Measurements from ENCODE around the gene SLC6A6.
A peak's percentile ranks its signal among the peaks of the same experiment; 100 is the strongest.

Gene SLC6A6

DNA sequence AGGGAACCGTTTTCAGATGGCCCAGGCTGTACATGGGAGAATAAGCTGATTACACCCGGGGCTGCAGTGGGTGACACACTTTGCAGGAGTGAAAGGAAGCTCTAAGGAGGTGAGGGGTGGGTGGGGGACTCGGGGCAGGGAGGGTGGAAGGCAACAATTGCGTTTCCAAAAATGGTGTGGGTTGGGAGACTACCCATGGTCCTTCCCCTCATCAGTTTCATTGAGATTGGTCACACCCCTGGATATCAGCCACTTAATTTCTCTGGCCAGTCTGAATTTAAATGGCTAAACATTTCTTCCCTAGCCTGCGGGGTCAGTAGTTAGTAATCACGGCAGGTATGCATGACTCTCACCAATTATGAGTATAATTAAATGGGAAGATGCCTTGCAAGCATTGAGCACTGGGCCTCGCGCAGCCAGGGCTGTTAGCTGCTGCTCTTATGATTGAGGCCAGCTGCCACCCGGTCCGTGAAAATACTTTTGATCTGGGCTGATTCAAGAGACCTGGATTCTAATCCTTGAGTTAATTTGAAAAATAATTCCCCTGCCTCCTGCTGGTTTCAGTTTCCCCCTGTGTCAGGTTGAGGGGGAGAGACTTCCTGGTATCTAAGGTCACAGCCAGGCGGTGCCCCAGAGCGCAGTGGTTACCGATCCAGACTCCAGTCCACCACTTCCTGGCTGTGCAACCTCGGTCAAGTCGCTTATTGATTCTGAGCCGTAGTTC, 23.3 kb downstream of the SLC6A6 start:
- H3K9me3 ChIP-seq (ENCODE audit: control insufficient read depth in 5 of 5, low read length in 5 of 5): no peaks in the 10 kb centered on the region
- no peaks in the 10 kb centered on the region for H3K27me3 ChIP-seq (ENCODE audit: control insufficient read depth in 5 of 5, insufficient read depth in 4 of 5, low read length in 5 of 5)
- peaks cover 3 to 45% (median 35%) of the 10 kb centered on the region in 5 donors for H3K4me1 ChIP-seq (ENCODE audit: control insufficient read depth in 5 of 5, insufficient read depth in 5 of 5, low read length in 5 of 5)
- H3K4me3 ChIP-seq (ENCODE audit: low read depth in 1 of 5, low read length in 5 of 5): no peak overlapping the region
- peaks cover 0 to 8% (median 0%) of the 10 kb centered on the region in 5 donors for H3K36me3 ChIP-seq (ENCODE audit: control insufficient read depth in 5 of 5, insufficient read depth in 5 of 5, low read length in 5 of 5)
- H3K27ac ChIP-seq (ENCODE audit: low read depth, low read length): no peak overlapping the region
- no peak overlapping the region for H3K9ac ChIP-seq (ENCODE audit: low read length in 5 of 5)

DNA sequence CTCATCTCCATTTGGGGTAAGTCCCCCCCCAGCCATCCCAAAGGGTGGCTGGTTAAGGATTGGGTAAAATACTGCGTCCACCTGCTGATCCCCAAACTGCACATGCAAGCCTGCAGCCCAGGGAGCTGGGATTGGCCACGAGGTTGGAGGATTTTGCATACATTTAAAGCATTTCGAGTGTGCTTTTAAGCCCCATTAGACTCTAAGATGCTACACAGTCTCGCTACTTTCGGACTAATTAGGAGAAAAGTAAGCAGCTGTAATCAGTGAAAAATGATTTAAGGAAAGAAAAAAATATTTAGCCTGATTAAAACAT, 23.9 kb downstream of the SLC6A6 start:
- no peaks in the 10 kb centered on the region for H3K9me3 ChIP-seq (ENCODE audit: control insufficient read depth in 5 of 5, low read length in 5 of 5)
- no peaks in the 10 kb centered on the region for H3K27me3 ChIP-seq (ENCODE audit: control insufficient read depth in 5 of 5, insufficient read depth in 4 of 5, low read length in 5 of 5)
- peaks cover 3 to 50% (median 39%) of the 10 kb centered on the region in 5 donors for H3K4me1 ChIP-seq (ENCODE audit: control insufficient read depth in 5 of 5, insufficient read depth in 5 of 5, low read length in 5 of 5)
- no peak overlapping the region for H3K27ac ChIP-seq (ENCODE audit: low read depth, low read length)
- H3K9ac ChIP-seq (ENCODE audit: low read length in 5 of 5): no peak overlapping the region
- H3K36me3 ChIP-seq (ENCODE audit: control insufficient read depth in 5 of 5, insufficient read depth in 5 of 5, low read length in 5 of 5): peaks cover 0 to 8% (median 0%) of the 10 kb centered on the region in 5 donors
- H3K4me3 ChIP-seq (ENCODE audit: low read depth in 1 of 5, low read length in 5 of 5): no peak overlapping the region

DNA sequence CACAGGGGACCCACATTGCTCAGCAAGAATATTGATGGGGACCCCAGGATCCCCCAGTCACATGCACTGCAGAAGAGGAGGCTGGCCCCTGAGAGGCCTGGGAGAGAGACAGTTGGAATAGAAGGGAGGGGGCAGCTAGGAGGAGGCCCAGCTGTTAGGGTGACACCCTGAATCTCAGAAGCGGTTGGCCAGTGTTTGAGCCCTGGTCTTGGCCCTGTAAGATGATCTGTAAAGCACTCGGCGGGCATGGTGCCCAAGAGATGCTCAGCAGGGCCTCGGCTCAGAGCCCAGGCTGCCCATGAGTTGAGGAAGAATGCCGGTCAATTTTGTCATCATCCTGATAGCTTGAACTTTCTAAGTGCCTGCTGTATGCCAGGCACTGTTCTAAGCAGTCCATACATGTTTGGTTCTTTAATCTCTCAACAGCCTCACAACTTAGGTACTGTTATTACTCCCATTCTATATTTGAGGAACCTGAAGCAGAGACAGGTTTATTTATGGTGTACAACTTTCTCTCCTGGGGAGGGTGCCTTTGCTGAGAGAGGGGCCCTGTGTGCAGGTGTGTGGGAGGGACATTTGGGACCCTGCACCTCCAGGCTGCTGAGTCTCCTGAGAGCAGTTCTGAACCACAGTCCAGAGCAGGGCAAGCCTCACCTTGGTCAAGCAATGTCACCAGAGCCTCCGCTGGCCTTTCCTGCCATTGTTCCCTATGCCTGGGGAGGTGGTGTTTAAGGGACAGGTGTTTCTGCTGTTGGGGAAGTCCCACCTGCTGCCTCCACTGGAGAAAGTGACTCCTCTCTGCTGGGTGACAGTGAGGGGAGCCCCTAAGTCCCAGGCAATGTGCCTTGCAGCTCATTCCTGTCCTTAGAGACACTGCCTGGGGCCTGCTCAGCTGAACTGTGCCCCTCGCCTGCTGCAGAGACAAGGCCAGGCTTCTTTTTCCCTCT, 26.0 kb downstream of the SLC6A6 start:
- Histone ChIP-seq H3K27ac (ENCODE audit: low read depth, low read length) (peak overlapping the region; percentile 30), H3K4me1 (ENCODE audit: control insufficient read depth in 5 of 5, insufficient read depth in 5 of 5, low read length in 5 of 5) (peaks cover 7 to 69% (median 59%) of the 10 kb centered on the region in 5 donors), H3K36me3 (ENCODE audit: control insufficient read depth in 5 of 5, insufficient read depth in 5 of 5, low read length in 5 of 5) (peaks cover 0 to under 1% (median 0%) of the 10 kb centered on the region in 5 donors), H3K27me3 (ENCODE audit: control insufficient read depth in 5 of 5, insufficient read depth in 4 of 5, low read length in 5 of 5) (no peaks in the 10 kb centered on the region), H3K9me3 (ENCODE audit: control insufficient read depth in 5 of 5, low read length in 5 of 5) (no peaks in the 10 kb centered on the region), H3K9ac (ENCODE audit: low read length in 5 of 5) (no peak overlapping the region), H3K4me3 (ENCODE audit: low read depth in 1 of 5, low read length in 5 of 5) (no peak overlapping the region)

DNA sequence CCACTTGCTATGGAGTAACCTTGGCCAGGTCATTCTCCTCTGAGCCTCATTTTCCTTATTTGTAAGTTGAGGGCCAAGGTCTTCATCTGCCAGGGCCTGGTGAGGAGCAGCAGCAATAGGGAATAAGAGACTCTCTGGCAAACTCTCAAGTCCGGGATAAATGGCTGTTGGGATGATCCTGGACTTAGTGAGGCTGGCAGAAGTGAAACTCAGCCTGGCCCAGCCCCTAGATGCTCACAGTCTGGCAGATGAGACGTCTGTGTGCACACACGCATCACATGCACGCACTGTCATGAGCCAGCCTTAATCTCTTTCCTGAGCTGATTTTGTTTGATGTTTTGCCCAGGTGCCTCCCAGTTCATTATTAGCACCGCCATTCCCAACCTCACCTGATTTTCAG, 26.8 kb downstream of the SLC6A6 start:
- Histone ChIP-seq H3K9ac (ENCODE audit: low read length in 5 of 5) (no peak overlapping the region), H3K27me3 (ENCODE audit: control insufficient read depth in 5 of 5, insufficient read depth in 4 of 5, low read length in 5 of 5) (no peaks in the 10 kb centered on the region), H3K4me3 (ENCODE audit: low read depth in 1 of 5, low read length in 5 of 5) (no peak overlapping the region), H3K27ac (ENCODE audit: low read depth, low read length) (no peak overlapping the region), H3K36me3 (ENCODE audit: control insufficient read depth in 5 of 5, insufficient read depth in 5 of 5, low read length in 5 of 5) (no peaks in the 10 kb centered on the region), H3K4me1 (ENCODE audit: control insufficient read depth in 5 of 5, insufficient read depth in 5 of 5, low read length in 5 of 5) (peaks cover 7 to 75% (median 61%) of the 10 kb centered on the region in 5 donors), H3K9me3 (ENCODE audit: control insufficient read depth in 5 of 5, low read length in 5 of 5) (no peaks in the 10 kb centered on the region)

DNA sequence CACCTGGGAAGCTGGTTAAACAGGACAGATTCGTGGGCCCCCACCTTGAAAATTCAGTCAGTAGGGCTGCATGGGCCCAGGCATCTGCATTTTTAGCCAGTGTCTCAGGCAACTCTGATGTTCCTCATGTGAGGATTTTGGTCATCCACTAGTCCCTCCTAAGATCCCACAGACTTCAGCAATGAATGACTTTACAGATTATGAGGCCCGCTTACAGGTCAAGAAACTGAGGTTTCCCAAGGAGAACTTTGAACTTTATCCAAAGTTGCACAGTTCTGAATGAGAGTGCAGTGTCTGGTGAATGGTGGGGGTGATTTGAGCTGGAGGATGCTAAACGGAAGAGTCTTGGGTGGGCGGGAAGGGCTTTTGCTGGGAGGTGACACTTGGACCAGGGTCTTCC, 27.2 kb downstream of the SLC6A6 start:
- Histone ChIP-seq H3K36me3 (ENCODE audit: control insufficient read depth in 5 of 5, insufficient read depth in 5 of 5, low read length in 5 of 5) (no peaks in the 10 kb centered on the region), H3K27ac (ENCODE audit: low read depth, low read length) (no peak overlapping the region)

DNA sequence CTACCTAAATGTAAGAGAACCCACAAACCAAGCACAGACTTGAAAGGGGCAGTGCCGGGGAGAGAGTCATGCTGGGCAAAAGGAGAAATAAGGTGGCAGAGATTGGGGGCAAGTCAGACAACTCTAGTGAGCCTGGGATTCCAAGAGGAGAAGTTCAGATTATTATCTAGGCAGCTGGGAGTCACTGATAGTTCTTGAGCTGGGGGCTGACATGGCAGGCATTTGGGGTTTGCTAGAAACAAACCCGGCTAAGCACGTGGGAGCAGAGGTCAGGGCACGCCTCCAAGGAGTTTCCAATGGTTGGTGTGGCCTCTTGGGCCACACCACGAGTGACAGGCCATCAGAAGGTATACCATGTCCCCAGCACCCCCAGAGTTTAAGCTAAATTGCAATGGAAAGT, 27.6 kb downstream of the SLC6A6 start:
- Histone ChIP-seq H3K27ac (ENCODE audit: low read depth, low read length) (peak overlapping the region; percentile 72), H3K9ac (ENCODE audit: low read length in 5 of 5) (no peak overlapping the region), H3K27me3 (ENCODE audit: control insufficient read depth in 5 of 5, insufficient read depth in 4 of 5, low read length in 5 of 5) (no peaks in the 10 kb centered on the region), H3K4me1 (ENCODE audit: control insufficient read depth in 5 of 5, insufficient read depth in 5 of 5, low read length in 5 of 5) (peaks cover 7 to 79% (median 61%) of the 10 kb centered on the region in 5 donors), H3K4me3 (ENCODE audit: low read depth in 1 of 5, low read length in 5 of 5) (no peak overlapping the region), H3K36me3 (ENCODE audit: control insufficient read depth in 5 of 5, insufficient read depth in 5 of 5, low read length in 5 of 5) (no peaks in the 10 kb centered on the region), H3K9me3 (ENCODE audit: control insufficient read depth in 5 of 5, low read length in 5 of 5) (no peaks in the 10 kb centered on the region)

More for the DNA sequence above, 27.2 kb downstream of the SLC6A6 start:
- H3K4me3 ChIP-seq (ENCODE audit: low read depth in 1 of 5, low read length in 5 of 5): no peak overlapping the region
- H3K4me1 ChIP-seq (ENCODE audit: control insufficient read depth in 5 of 5, insufficient read depth in 5 of 5, low read length in 5 of 5): peaks cover 7 to 79% (median 61%) of the 10 kb centered on the region in 5 donors
- no peaks in the 10 kb centered on the region for H3K9me3 ChIP-seq (ENCODE audit: control insufficient read depth in 5 of 5, low read length in 5 of 5)
- no peaks in the 10 kb centered on the region for H3K27me3 ChIP-seq (ENCODE audit: control insufficient read depth in 5 of 5, insufficient read depth in 4 of 5, low read length in 5 of 5)
- H3K9ac ChIP-seq (ENCODE audit: low read length in 5 of 5): no peak overlapping the region

DNA sequence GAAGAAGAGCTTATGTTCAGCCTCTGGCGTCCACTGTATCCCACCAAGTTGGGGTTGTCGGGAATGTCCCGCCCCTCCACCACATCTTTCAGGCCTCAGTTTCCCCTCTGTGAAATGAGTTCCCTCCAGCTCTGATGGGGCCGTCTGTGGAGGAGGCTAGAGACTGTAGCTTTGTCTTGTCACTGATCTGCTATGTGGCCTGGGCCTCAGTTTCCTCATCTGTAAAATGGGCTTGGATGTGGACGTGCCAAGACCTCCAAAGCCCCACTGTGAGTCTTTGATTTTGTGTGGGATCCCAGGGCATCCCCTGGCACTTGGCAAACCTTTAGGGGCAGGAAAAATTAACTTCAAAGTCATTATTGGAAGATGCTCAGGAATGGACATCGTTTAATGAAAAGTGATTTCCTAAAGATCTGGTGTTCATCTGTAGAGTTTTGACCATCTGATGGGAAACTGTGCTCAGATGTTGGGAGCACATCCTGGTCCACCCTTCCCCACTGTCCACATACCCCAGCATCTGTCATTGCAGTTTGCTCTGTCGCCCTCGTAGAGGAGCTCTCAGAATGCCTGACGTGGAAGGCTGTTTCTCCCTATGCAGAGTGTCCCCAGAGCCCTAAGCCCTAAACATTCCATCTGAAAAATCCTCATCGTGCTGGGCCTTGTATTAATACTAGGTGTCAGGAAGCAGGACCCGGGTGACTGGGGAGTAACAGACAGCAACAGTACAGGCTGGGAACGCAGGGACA, 28.5 kb downstream of the SLC6A6 start:
- peak overlapping the region; percentile 72 for H3K27ac ChIP-seq (ENCODE audit: low read depth, low read length)
- peak overlapping the region in 2 of 5 donors; percentile 28 to 48 for H3K9ac ChIP-seq (ENCODE audit: low read length in 5 of 5)
- no peaks in the 10 kb centered on the region for H3K27me3 ChIP-seq (ENCODE audit: control insufficient read depth in 5 of 5, insufficient read depth in 4 of 5, low read length in 5 of 5)

DNA sequence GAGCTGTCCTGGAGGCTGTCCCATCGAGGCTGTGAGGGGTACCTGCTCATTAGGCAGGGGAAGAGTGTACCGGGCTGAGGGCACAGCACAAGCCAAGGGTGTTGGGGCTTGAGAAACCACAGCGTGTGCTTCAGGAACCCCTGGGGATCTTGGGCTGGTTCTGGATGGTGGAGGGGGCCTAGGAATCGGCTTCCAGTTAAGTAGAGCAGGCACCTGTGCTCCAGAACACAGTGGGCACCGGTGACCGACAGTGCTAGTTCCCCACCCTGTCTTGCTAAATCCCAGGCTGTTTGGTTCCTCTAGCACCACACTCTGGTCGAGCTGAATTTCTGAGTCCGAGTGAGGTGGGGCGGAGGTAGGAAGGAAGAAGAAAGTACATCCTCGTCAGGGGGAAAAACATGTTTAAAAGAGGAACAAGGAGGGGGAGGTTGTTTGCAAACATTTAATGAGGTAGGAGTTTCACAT, 29.1 kb downstream of the SLC6A6 start:
- no peaks in the 10 kb centered on the region for H3K36me3 ChIP-seq (ENCODE audit: control insufficient read depth in 5 of 5, insufficient read depth in 5 of 5, low read length in 5 of 5)
- no peaks in the 10 kb centered on the region for H3K27me3 ChIP-seq (ENCODE audit: control insufficient read depth in 5 of 5, insufficient read depth in 4 of 5, low read length in 5 of 5)
- H3K4me1 ChIP-seq (ENCODE audit: control insufficient read depth in 5 of 5, insufficient read depth in 5 of 5, low read length in 5 of 5): peaks cover 9 to 83% (median 64%) of the 10 kb centered on the region in 5 donors
- no peaks in the 10 kb centered on the region for H3K9me3 ChIP-seq (ENCODE audit: control insufficient read depth in 5 of 5, low read length in 5 of 5)
- peak overlapping the region in 2 of 5 donors; percentile 28 to 48 for H3K9ac ChIP-seq (ENCODE audit: low read length in 5 of 5)
- H3K4me3 ChIP-seq (ENCODE audit: low read depth in 1 of 5, low read length in 5 of 5): no peak overlapping the region
- peak overlapping the region; percentile 72 for H3K27ac ChIP-seq (ENCODE audit: low read depth, low read length)

More for the DNA sequence above, 28.5 kb downstream of the SLC6A6 start:
- H3K4me3 ChIP-seq (ENCODE audit: low read depth in 1 of 5, low read length in 5 of 5): no peak overlapping the region
- H3K4me1 ChIP-seq (ENCODE audit: control insufficient read depth in 5 of 5, insufficient read depth in 5 of 5, low read length in 5 of 5): peaks cover 7 to 81% (median 64%) of the 10 kb centered on the region in 5 donors
- no peaks in the 10 kb centered on the region for H3K9me3 ChIP-seq (ENCODE audit: control insufficient read depth in 5 of 5, low read length in 5 of 5)
- no peaks in the 10 kb centered on the region for H3K36me3 ChIP-seq (ENCODE audit: control insufficient read depth in 5 of 5, insufficient read depth in 5 of 5, low read length in 5 of 5)

DNA sequence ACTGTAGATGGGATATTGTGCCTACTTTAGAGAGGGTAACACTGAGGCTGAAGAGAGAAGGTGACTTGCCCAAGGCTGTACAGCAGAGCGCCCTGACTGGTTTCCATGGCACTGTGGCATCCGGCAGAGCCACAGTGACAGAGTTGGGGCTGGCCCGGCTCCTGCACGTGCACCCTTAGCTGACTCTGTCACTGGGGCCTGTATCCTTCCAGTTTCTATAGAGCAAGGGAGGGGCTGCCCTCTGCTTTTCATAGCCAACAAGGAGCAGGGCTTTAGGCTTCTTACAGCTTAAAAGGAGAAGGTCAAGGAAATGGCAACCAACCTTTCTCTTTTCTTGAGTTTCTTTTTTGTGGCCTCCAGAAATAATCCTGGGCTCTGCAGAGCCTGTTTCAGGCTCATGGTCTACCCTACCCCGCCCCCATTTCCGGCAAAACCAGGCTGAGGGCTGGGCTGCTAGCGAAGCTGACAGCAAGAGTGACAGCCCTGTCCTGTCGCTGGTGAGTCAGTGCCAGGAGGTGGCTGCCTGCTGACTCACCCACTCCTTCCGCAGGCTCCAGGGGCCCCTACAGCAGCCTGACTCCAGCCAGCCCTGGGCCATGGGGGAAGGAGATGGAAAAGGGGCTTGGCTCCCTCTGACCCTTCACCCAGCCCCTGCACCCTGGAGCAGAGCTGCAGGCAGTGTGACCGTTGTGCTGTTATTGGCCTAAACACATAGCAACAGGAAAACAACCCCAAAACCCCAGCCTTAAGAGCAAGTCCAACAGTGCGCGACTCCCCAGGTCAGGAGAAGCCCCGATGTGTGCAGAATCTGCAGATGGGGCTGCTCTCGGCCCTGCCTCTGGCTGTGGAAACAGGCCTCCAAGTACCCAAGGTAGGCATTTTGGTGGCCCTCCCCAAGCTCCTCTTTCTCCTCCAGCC, 29.8 kb downstream of the SLC6A6 start:
- peak overlapping the region in 1 of 5 donors; percentile 18 for H3K4me3 ChIP-seq (ENCODE audit: low read depth in 1 of 5, low read length in 5 of 5)
- H3K4me1 ChIP-seq (ENCODE audit: control insufficient read depth in 5 of 5, insufficient read depth in 5 of 5, low read length in 5 of 5): peaks cover 11 to 85% (median 70%) of the 10 kb centered on the region in 5 donors
- peak overlapping the region in 4 of 5 donors; percentile 28 to 48 (median 44) for H3K9ac ChIP-seq (ENCODE audit: low read length in 5 of 5)
- H3K36me3 ChIP-seq (ENCODE audit: control insufficient read depth in 5 of 5, insufficient read depth in 5 of 5, low read length in 5 of 5): no peaks in the 10 kb centered on the region
- peak overlapping the region; percentile 75 for H3K27ac ChIP-seq (ENCODE audit: low read depth, low read length)
- H3K9me3 ChIP-seq (ENCODE audit: control insufficient read depth in 5 of 5, low read length in 5 of 5): no peaks in the 10 kb centered on the region
- H3K27me3 ChIP-seq (ENCODE audit: control insufficient read depth in 5 of 5, insufficient read depth in 4 of 5, low read length in 5 of 5): no peaks in the 10 kb centered on the region

Measured in subcutaneous abdominal adipose tissue (tissue), 5 donors.